IMR-90 (cell line): Measurements from ENCODE around the gene PLXNA1. TPM values are rescaled to one million over a fixed set of nuclear protein-coding genes. Genes with fewer than 3 reads are reported as not detected.

Source experiments
- ATAC-seq: fragments of 200-7000 bp; cut with Tn5 transposase; 2 replicates; pipeline ENCODE4 v1.9.1; 2020; ENCODE audit warnings: low read depth, mild to moderate bottlenecking, moderate library complexity
- BruUV-seq: library from RNA; stranded (reverse); fragments of 400-500 nt; replicated peaks from 2 replicates; lab custom pipeline; 2021; lab: Mats Ljungman, UMichigan
- CTCF ChIA-PET: fragments of 300-600 bp; formaldehyde crosslinking; extraction: SDS; loops from one replicate; lab custom pipeline; 2021; ENCODE audit warnings: antibody characterized with exemption; lab: Yijun Ruan, JAX
- POLR2A ChIA-PET: fragments of 300-600 bp; sonication (Branson Sonifier 250); formaldehyde crosslinking; loops from one replicate; lab custom pipeline; 2022; ENCODE audit warnings: antibody characterized with exemption; ENCODE audit not compliant: unreplicated experiment; lab: Charles Lee
- DNase-seq: peaks from one replicate; pipeline ENCODE4 v3.0.0; 2013
- H2AFZ ChIP-seq: replicated peaks from 2 replicates; pipeline ENCODE3; 2013; ENCODE audit warnings: low read length, mild to moderate bottlenecking; ENCODE audit not compliant: poor library complexity
- H2AK5ac ChIP-seq: 2 replicates; pipeline ENCODE4 v1.6.1; 2013; ENCODE audit warnings: low read depth, low read length, inconsistent platforms
- H2AK9ac ChIP-seq: replicated peaks from 2 replicates; pipeline ENCODE3; 2013; ENCODE audit warnings: mild to moderate bottlenecking, low read depth, low read length, moderate library complexity; ENCODE audit not compliant: poor library complexity
- H2BK120ac ChIP-seq: 2 replicates; pipeline ENCODE4 v1.6.1; 2013; ENCODE audit warnings: low read depth, low read length, inconsistent platforms
- H2BK15ac ChIP-seq: 3 replicates; pipeline ENCODE4 v1.6.1; 2013; ENCODE audit warnings: low read depth, low read length, inconsistent platforms
- H2BK20ac ChIP-seq: 2 replicates; pipeline ENCODE4 v1.6.1; 2013; ENCODE audit warnings: low read depth, mild to moderate bottlenecking, inconsistent platforms, low read length, moderate library complexity
- H2BK5ac ChIP-seq: 2 replicates; pipeline ENCODE4 v1.6.1; 2013; ENCODE audit warnings: mild to moderate bottlenecking, low read depth, low read length, inconsistent platforms; ENCODE audit not compliant: poor library complexity, severe bottlenecking
- H3K14ac ChIP-seq: replicated peaks from 2 replicates; pipeline ENCODE4 v1.6.1; 2013; ENCODE audit warnings: low read depth, low read length, inconsistent platforms
- H3K18ac ChIP-seq: 2 replicates; pipeline ENCODE4 v1.6.1; 2013; ENCODE audit warnings: low read depth, low read length, control low read depth
- H3K23ac ChIP-seq: 2 replicates; pipeline ENCODE4 v1.6.1; 2013; ENCODE audit warnings: low read depth, low read length, inconsistent platforms
- H3K27ac ChIP-seq: 2 replicates; pipeline ENCODE4 v1.5.1; 2013; ENCODE audit warnings: mild to moderate bottlenecking, control low read depth, low read length; ENCODE audit not compliant: insufficient read depth
- H3K27me3 ChIP-seq: 2 replicates; pipeline ENCODE4 v1.6.1; 2013; ENCODE audit warnings: low read length; ENCODE audit not compliant: control insufficient read depth, insufficient read depth
- H3K36me3 ChIP-seq: 2 replicates; pipeline ENCODE4 v1.6.1; 2013; ENCODE audit warnings: low read length, mixed read lengths; ENCODE audit not compliant: control insufficient read depth, insufficient read depth
- H3K4ac ChIP-seq: 2 replicates; pipeline ENCODE4 v1.6.1; 2013; ENCODE audit warnings: low read depth, low read length, inconsistent platforms
- H3K4me1 ChIP-seq: 2 replicates; pipeline ENCODE4 v1.6.1; 2013; ENCODE audit warnings: low read length, mixed read lengths; ENCODE audit not compliant: control insufficient read depth, insufficient read depth
- H3K4me2 ChIP-seq: 2 replicates; pipeline ENCODE4 v1.6.1; 2013; ENCODE audit warnings: low read depth, mild to moderate bottlenecking, control low read depth, low read length, moderate library complexity
- H3K4me3 ChIP-seq: 2 replicates; pipeline ENCODE4 v1.5.1; 2013; ENCODE audit warnings: low read depth, mild to moderate bottlenecking, control low read depth, low read length, moderate library complexity; ENCODE audit not compliant: insufficient read depth
- H3K56ac ChIP-seq: 2 replicates; pipeline ENCODE4 v1.6.1; 2013; ENCODE audit warnings: low read length, inconsistent platforms; ENCODE audit not compliant: insufficient read depth; ENCODE audit errors: extremely low read depth
- H3K79me1 ChIP-seq, 2 experiments: 2 replicates each; pipeline ENCODE4 v1.6.1; 2013; ENCODE audit warnings: low read length in 2 of 2, inconsistent platforms in 1 of 2, low read depth in 1 of 2
- H3K9ac ChIP-seq: 2 replicates; pipeline ENCODE4 v1.6.1; 2013; ENCODE audit warnings: low read depth, low read length, control low read depth
- H3K9me1 ChIP-seq: 2 replicates; pipeline ENCODE4 v1.6.1; 2013; ENCODE audit warnings: low read length, inconsistent platforms; ENCODE audit not compliant: insufficient read depth
- H3K9me3 ChIP-seq: 2 replicates; pipeline ENCODE4 v1.6.1; 2013; ENCODE audit warnings: low read length; ENCODE audit not compliant: control insufficient read depth, insufficient read depth
- H4K20me1 ChIP-seq: 2 replicates; pipeline ENCODE4 v1.6.1; 2013; ENCODE audit warnings: low read length, inconsistent platforms; ENCODE audit not compliant: insufficient read depth
- H4K5ac ChIP-seq: 2 replicates; pipeline ENCODE4 v1.6.1; 2013; ENCODE audit warnings: mild to moderate bottlenecking, low read depth, low read length, control low read depth
- H4K8ac ChIP-seq, 2 experiments: 2 replicates each; pipeline ENCODE4 v1.6.1; 2013; ENCODE audit warnings: low read depth in 2 of 2, low read length in 2 of 2, control low read depth in 1 of 2, inconsistent platforms in 1 of 2
- H4K91ac ChIP-seq: 2 replicates; pipeline ENCODE4 v1.6.1; 2013; ENCODE audit warnings: low read depth, low read length, inconsistent platforms; ENCODE audit not compliant: insufficient read depth
- BHLHE40 ChIP-seq: fragments of 150-350 bp; IDR thresholded peaks from 2 replicates; pipeline ENCODE4 v1.6.1; 2016; ENCODE audit warnings: mild to moderate bottlenecking, low read depth, low read length
- POLR2A ChIP-seq: IDR thresholded peaks from 2 replicates; pipeline ENCODE4 v1.6.1; 2012; ENCODE audit warnings: mild to moderate bottlenecking, low read depth, low read length
- RCOR1 ChIP-seq: IDR thresholded peaks from 2 replicates; pipeline ENCODE4 v1.6.1; 2012; ENCODE audit warnings: mild to moderate bottlenecking, low read length, improper control_type of control experiment; ENCODE audit not compliant: insufficient replicate concordance
- WGBS, 2 experiments: methylation state at CpG; one replicate each; pipeline versions ENCODE4 v1.1.5 to v1.1.7; 2013; ENCODE audit warnings: missing lambda C conversion rate in 2 of 2; ENCODE audit not compliant: insufficient read length in 1 of 2; ENCODE audit errors: extremely low coverage in 2 of 2; 5-methylcytosine and 5-hydroxymethylcytosine counted together
- dilution Hi-C: fragments of 300-500 bp; cut with HindIII; formaldehyde crosslinking; loops from one replicate; pipeline ENCODE4 v1.14.3; 2018; ENCODE audit warnings: low sequenced_read_pairs; ENCODE audit not compliant: unreplicated experiment
- in situ Hi-C: fragments of 300-500 bp; cut with MboI; formaldehyde crosslinking; loops from 3 replicates; pipeline ENCODE4 v1.14.3; 2019; ENCODE audit warnings: low sequenced_read_pairs, inconsistent platforms, mixed read lengths
- intact Hi-C: fragments of 100-400 bp; cut with micrococcal nuclease; formaldehyde crosslinking; loops from 2 replicates; pipeline ENCODE4 v1.10.0; 2022
- polyA plus RNA-seq, 3 experiments: library from polyadenylated mRNA; depleted of rRNA; stranded (reverse); fragments of >200 nt; gene quantifications; 2 replicates each; pipeline ENCODE4 v1.2.3, GENCODE V29; 2012; ENCODE audit warnings: low replicate concordance in 1 of 3
- total RNA-seq: library from RNA; depleted of rRNA; stranded (reverse); fragments of >200 nt; gene quantifications from 2 replicates; pipeline ENCODE4 v1.2.3, GENCODE V29; 2012

The PLXNA1 gene
- total and polyA plus RNA-seq, 2 of the 4 experiments (the other 2 are of a cell fraction) = 13.6 to 49.4 TPM

DNA sequence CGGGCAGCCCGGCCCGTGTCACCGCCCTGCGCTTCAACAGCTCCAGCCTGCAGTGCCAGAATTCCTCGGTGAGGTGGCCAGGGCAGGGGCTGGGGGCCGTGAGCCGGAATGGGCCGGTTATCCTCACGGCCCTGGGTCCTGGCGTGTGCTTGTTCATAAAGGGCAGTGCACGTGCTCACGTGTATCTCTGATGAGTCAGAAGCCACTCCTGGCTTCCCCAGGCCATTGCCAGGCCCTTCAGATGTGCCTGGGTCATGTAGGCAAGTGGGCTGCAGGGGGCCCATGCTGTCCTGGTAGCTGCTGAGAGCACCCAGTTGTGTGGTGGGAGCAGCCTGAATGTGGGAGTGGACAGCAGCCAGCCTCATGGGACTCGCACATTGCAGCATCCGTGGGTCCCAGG lies 29.2 kb downstream of the PLXNA1 start:
- ChIA-PET CTCF (no interaction called here), POLR2A (no interaction called here)
- peak overlapping the region; percentile 45 for H3K4ac ChIP-seq
- H3K23ac ChIP-seq = no peak overlapping the region
- no peak overlapping the region; the same call in 1 of the 2 replicates for H3K18ac ChIP-seq
- no TSS peak for BruUV-seq
- peaks cover 7 to 27% of the 10 kb centered on the region in 2 experiments; a peak in 3 of 4 replicates for H3K79me1 ChIP-seq
- H3K36me3 ChIP-seq = peaks cover 54% of the 10 kb centered on the region
- TF ChIP-seq POLR2A = no peak
- peak; percentile 65; the same call in 1 of the 2 replicates for TF ChIP-seq BHLHE40
- TF ChIP-seq RCOR1 = no peak
- H2BK120ac ChIP-seq = peak overlapping the region; percentile 19; the same call in 1 of the 2 replicates
- H3K14ac ChIP-seq = 0 out of 2 replicates have a peak overlapping the region, but pooled peaks have one; percentile 15
- 89% methylated on average over 8 of the region's 15 CpGs; no CpG with 5 or more reads in 1 of the 2 experiments for WGBS, 2 experiments
- no peak overlapping the region for H2BK20ac ChIP-seq
- H2AK9ac ChIP-seq = peak overlapping the region; percentile 7
- no peak overlapping the region for H2AFZ ChIP-seq
- no peak overlapping the region for H3K9ac ChIP-seq
- H3K56ac ChIP-seq = no peak overlapping the region
- H3K4me3 ChIP-seq = no peak overlapping the region
- ATAC-seq (no peak), DNase-seq (peak; percentile 5)
- no peaks in the 10 kb centered on the region for H3K9me3 ChIP-seq
- peaks cover 7% of the 10 kb centered on the region; the same call in 1 of the 2 replicates for H3K4me1 ChIP-seq
- H4K8ac ChIP-seq = peak overlapping the region; percentile 33 to 90; a peak in 2 of 4 replicates
- in situ Hi-C loops (no loop called here), intact Hi-C loops (no loop called here), dilution Hi-C loops (no loop called here)
- H2BK15ac ChIP-seq = no peak overlapping the region
- H4K20me1 ChIP-seq = no peaks in the 10 kb centered on the region
- no peaks in the 10 kb centered on the region for H3K9me1 ChIP-seq
- H4K91ac ChIP-seq = peak overlapping the region; percentile 87
- H3K4me2 ChIP-seq = no peak overlapping the region
- no peak overlapping the region for H2BK5ac ChIP-seq
- peak overlapping the region; percentile 73 for H3K27ac ChIP-seq
- H4K5ac ChIP-seq = no peak overlapping the region; the same call in 1 of the 2 replicates
- no peaks in the 10 kb centered on the region for H3K27me3 ChIP-seq
- peak overlapping the region; percentile 5; the same call in 1 of the 2 replicates for H2AK5ac ChIP-seq
